ENCODE data around the gene CARNS1.

CARNS1 gene

DNA sequence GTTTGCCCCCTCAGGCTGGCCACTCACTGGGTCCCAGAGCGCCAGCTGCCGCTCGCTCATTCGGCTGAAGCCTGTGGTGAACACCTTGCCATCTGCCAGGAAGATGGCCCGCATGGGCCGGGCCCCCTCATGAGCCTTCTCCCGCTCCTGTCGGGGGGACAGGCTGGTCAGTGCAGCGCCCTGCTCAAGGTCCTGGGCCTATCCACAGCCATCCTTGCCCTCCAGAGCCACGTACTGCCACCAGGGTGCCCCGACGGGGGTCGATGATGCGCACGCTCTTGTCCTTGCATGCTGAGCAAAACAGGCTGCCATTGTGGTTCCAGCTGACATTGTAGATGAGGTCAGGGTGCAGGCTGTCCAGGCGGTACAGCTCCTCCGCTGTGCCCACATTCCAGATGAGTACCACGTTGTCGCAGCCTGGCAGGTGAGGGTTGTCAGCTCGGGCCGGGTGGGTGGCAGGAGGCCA is 25.7 kb downstream of the CARNS1 start:
- DNase-seq (ENCODE audit: low read depth in 2 of 2) = no peak

DNA sequence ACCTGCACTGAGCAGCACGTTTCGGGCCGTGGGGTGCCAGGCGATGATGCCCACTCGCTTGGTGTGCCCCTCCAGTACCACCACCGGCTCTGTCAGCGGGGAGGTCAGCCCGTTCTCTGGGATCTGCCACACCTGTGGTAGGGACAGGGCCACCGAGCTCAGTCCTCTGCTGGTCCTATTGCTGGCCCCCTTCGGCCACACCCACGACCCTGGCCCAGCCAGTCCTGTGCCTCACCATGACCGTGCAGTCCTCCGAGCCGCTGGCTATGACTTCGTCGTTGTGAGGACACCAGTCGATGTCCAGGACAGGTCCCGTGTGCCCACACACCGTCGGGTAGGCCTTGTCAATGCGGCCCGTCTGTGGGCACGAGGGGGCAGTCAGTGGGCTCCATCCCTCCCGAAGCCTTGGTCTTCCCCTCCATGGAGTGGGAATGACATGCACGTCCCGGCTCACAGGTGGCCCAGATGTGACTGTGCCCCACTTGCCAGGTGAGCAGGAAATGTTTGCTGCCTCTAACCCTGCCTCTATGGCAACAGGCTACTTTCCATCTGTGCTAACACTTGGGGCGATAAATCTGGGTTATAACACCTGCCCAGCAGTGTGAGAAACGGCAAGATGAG is 26.4 kb downstream of the CARNS1 start:
- DNase-seq (ENCODE audit: low read depth in 2 of 2) = no peak

DNA sequence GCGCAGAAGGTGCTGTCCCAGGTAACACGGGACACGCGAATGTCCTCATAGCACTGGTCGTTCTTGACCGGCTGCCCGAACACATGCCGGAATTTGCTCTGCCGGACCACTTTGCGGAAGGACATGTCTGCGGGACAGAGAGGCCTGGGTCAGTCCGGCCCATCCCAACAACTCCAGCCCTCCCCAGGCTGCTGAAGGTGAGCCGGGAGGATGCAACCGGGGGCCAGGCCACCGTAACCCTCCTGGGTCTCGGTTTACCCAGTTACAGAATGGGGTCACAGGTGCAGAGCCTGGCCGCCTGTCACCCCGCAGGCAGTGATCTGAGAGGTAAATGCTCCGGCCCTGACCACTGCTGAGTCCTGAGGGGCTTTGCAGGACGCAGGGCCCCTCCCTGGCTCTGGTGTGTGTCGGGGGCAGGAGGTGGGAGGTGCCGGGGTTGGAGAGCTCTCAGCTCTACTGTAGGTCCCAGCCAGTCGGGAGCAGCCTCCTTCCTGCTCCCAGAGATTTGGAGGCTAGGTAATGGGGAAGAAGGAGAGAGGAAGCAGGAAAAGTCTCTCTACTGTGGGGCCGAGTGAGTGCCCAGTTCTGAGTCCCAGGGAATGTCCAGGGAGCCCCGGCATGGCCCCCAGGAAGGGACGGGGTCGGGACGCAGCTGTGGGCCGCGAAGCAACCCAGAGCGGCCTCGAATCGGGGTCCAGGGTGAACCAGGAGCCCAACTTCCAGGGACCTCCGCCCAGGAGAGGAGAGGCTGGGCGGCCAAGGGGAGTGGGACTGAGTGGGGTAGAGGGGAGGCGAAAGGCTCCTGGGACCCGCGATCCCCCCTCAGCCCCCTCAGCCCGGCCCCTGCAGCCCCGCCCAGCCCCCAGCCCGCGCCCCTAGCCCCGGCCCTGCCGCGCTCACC is 27.3 kb downstream of the CARNS1 start:
- no peak for DNase-seq (ENCODE audit: low read depth in 2 of 2)

DNA sequence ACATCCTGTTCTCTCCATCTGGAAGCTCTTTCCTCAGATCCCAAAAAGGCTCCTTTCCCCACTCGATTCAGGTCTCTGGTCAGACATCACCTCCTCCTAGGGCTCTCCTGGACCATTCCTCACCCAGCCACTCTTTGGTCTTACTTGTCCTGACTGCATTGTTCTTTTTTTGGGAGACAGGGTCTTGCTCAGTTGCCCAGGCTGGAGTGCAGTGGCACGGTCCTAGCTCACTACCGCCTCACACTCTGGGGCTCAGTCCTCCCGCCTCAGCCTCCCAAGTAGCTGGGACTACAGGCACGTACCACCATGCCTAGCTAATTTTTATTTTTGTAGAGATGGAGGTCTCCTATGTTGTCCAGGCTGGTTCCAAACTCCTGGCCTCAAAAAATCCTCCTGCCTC is 30.0 kb downstream of the CARNS1 start:
- no peak for DNase-seq (ENCODE audit: low read depth in 2 of 2)

DNA sequence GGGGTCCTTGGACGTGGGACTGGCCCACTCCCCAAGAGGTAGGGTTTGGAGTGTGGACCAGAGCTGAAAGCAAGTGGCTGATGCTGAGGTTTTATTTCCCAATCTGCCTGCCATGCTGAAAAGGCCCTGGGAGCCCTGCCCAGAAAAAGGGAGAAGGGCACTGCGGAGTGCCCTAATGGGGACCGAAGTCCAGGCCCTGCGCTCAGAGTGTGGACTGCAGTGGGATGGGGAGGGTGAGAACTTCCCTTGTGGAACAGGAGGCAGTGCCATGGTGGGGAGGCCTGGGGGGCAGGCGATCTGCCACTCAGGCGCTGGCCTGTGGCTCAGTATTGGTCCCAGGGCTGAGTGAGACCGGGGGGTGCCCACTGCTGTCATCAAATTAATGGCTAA is 32.7 kb downstream of the CARNS1 start:
- DNase-seq (ENCODE audit: low read depth in 2 of 2) = no peak

DNA sequence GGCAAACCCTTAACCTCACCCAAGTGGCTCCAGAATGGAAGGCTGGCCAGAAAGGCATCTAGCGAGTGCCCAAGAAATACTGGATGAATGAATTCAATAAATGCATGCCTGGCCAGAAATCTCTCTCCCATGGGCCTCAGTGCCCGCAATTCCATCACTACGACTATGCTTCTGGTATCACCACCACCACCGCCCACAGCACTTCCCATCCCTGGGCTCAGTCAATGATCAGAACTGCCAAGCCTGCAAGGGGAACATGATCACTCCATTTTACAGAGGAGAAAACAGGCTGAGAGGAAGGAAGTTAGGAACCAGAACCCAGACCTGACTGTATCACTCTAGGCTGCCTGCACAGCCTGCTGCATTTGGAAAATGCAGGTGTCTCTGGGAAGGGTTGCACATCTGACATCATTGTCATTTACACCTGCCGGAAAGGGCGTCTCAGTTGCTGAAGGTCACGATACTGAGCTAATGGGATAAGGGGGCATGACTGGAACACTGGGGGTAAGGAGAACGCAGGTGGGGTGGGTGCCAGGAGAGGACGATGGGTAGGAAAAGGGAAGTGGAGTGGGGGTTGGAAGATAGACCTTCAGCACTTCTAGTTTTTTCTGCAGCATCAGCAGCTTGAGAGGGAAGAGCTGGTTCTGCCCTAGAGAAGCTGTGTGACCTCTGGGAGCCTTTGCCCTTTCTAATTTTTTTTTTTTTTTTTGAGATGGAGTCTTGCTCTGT is 33.8 kb downstream of the CARNS1 start:
- DNase-seq (ENCODE audit: low read depth in 2 of 2) = no peak

DNA sequence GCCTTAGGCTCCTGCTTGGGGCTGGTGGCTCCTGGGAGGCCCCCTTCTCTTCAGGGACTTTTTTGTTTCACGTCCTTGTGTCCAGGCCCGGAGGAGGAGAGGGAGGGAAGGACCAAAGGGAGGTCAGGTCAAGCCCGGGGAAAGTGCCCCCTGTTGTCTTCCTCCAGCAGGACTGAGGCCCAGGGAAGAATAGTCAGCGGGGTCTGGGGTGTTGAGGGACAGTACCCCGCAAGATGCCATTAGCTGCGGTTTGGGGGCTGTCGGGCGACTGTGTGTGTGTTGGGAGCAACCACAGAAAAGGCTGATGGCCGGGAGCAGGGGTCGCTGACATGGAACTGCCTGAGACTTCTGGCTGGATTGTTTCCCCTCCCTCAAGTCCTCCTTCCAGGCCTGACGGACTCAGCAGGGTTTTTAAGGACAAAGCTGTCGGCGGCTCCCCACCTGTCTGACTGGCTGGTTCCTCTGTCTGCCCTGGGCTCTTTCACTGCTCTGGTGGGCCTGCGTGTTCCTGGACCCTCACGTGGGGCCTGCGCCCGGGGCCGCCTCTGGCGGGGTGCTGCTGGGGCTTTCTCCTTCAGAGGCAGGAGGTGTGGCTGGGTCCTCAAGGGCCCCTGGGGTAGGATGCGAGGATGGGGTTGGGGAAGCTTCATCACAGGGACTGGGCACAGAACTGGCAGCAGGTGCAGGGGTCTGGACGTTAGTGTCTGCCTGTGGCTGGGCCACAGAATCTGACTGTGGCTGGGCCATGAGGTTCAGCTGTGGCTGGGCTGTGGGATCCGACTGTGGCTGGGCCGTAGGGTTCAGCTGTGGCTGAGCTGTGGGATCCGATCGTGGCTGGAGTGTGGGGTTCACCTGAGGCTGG is 35.5 kb downstream of the CARNS1 start:
- no peak for DNase-seq (ENCODE audit: low read depth in 2 of 2)

DNA sequence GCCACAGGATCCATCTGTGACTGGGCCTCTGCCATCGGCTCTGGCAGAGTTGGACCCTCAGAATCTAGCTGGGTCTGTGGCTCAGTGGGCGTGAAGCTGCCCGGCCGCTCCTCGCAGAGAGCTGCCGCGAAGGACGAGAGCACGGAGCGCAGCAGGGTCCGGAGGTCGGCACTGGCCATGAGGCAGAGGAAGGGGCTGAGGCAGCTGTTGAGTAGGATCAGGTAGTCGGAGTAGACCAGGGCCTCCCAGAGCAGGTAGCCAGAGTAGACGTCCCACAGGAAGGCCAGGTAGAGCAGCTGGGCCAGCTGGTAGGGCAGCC is 36.1 kb downstream of the CARNS1 start:
- DNase-seq (ENCODE audit: low read depth in 2 of 2) = no peak

DNA sequence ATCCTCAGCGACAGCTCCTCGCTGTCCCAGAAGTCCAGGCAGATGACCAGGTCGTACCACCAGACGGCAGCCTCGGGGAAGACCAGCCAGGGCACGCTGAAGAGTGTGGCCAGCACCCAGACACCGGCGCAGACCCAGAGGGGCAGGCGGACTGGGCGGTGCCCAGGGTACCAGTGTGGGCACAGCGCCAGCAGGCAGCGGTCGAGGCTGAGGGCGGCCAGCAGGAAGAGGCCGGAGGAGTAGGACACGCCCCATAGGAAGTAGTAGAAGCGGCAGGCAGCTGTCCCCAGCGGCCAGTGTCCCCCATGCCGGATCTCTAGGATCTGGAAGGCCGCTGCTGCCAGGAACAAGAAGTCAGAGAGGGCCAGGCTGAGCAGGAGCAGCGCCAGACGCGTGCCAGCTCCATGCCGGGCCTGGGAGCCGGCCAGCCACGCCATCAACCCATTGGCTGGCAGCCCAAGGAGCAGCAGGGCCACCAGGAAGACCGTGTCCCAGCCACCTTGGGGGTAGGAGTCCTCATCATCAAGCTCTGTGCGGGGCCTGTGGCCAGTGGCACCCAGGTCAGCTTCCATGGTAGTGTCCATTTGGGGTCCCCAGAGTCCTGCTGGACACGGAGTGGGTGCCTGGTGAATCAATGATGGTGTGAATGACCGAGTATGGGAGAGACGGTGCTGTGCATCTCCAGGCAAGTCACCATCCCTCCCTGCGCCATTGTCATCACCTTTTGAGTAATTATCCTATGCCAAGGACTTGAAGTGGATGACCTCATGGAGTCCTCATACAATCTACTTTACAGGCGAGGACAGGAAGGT is 36.9 kb downstream of the CARNS1 start, which contains the start of gene GPR152:
Gene GPR152 (minus strand): TSS at position 589 of the 812 bp plus-strand sequence. CDS start 5 bp downstream, at position 584.
- no peak for DNase-seq (ENCODE audit: low read depth in 2 of 2)

DNA sequence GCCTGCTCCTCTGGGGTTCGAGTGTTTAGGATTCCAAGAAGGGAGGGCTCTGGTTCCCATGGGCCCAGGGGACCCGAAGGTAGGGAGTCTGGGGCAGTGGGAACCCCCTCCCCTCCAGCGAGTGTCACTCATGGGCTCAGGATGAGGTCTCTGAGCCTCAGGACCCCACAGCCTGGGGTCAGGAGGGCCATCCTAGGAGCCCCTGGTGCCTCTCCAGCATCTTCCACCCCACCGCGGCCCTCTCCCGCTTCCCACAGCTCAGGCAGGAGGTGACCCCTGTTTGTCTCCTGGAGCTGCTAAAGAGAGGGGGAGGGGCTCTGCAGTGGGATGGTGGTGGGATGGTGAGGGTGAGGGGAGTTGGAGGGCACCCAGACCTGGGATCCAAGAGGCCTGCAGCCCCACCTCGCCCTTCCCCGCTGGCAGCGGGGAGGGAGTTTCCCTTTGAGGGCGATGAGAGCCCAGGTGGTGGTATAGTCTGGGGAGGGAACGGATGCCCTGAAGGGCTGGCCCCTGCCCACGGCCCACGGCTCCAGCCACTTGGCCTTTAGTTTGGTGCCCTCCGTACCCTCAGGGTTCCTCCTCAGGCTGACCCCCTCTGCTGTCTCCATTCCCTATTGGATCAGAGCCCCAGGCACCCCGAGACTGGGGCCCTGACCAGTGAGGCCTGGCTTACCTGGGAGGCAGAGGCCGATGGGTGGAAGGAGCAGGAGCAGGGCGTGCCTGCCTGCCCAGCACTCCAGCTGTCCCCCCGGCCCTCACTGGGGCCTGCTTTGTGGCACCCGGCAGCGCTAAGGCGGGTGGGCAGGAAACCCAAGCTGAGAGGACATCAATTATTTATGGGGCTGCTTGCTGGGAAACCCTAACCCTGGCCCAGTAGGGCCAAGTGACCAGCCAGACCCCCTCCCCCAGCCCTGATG is 38.6 kb downstream of the CARNS1 start:
- DNase-seq (ENCODE audit: low read depth in 2 of 2) = no peak

DNA sequence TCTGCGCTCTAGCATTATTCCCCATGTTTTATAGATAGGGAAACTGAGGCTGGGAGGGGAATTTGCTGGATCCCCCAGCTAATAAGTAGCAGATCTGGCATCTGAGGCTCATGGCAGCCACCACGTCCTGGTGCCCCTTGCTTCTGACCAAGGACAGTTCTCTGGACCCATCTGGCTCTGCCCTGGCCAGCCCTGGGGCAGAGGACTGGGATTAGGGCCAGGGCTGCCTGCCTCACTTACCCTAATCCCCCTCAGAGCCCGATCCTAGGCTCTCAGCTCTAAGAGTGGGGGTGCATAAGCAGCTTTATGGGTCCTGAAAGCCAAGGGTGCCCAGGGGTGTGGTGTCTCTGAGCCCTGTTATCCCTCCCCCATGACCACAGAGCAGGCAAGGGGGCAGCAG is 39.6 kb downstream of the CARNS1 start, which contains the start of gene CABP4:
Gene CABP4 (plus strand): TSS at position 301 of the 400 bp plus-strand sequence. CDS start 70 bp downstream, at position 371.
- DNase-seq (ENCODE audit: low read depth in 2 of 2) = no peak

DNA sequence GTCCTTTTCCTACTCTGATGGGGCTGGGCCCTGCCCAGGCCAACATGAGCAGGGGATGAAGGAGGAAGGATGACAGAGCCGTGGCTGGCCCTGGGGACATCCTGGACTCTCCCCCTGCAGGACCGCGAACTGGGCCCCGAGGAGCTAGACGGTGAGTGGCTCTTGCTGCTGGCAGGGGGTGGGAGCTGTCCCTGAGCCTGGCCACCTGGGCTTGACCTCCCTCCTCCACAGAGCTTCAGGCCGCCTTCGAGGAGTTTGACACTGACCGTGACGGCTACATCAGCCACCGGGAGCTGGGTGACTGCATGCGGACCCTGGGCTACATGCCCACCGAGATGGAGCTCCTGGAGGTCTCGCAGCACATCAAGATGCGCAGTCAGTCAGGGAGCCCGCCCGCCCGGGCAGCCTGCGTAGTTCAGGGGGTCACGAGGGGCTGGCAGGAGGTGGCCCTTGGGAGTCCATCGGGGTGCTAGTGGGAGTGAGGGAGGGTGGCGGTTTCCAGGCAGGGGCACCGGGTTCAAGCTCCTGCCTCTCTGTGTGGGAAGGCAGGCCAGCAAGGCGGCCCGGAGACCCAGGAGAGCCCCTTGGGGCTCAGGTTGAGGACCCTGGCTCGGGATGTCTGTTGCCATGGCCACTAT is 40.7 kb downstream of the CARNS1 start:
- no peak for DNase-seq (ENCODE audit: low read depth in 2 of 2)

DNA sequence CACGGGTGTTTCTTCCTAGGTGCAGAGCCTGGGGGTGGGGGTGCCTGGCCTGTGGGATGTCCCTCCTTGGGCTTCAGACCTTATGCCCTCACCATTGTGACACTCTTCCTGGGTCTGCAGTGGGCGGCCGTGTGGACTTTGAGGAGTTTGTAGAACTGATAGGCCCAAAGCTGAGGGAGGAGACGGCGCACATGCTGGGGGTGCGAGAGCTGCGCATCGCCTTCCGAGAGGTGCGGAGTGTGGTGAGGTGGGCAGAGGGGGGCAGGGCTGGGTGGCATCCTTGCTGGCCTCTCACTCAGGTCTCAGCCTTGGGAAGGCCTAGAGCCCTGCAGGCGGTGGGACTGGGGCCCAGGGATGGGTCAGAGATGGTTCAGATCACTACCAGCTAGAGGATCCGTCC is 42.0 kb downstream of the CARNS1 start:
- no peak for DNase-seq (ENCODE audit: low read depth in 2 of 2)

DNA sequence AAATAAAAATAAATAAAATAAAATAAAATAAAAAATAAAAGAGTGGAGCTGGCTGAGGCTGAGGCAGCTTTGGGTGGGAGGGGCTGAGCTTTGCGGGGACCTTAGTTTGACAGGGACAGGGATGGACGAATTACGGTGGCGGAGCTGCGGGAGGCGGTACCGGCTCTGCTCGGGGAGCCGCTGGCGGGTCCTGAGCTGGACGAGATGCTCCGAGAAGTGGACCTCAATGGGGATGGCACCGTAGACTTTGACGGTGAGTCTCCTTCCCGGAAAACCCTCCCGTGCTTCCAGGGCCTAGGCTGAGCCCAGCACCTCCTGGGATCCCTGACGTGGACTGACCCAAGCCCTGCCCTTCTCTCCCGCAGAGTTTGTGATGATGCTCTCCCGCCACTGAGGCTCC is 42.8 kb downstream of the CARNS1 start:
- DNase-seq (ENCODE audit: low read depth in 2 of 2) = no peak

DNA sequence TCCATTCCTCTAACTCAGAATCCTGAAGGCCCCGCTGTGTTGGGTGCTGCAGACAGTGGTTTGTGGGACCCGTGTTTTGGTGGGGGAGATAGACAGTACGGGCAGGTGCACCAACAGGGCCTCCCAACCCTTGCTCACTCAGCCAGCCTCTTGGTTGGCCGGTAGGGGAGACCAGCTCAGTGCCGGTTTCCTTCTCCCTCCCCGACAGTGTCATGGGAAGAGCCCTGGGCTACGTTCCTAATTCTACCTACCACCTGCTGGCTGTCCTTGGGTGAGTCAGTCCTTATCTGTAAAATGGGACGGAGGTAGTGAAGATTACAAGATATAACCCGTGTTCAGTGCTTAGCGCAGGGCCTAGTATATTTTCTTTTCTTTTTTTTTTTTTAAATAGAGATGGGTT is 47.7 kb downstream of the CARNS1 start:
- no peak for DNase-seq (ENCODE audit: low read depth in 2 of 2)

DNA sequence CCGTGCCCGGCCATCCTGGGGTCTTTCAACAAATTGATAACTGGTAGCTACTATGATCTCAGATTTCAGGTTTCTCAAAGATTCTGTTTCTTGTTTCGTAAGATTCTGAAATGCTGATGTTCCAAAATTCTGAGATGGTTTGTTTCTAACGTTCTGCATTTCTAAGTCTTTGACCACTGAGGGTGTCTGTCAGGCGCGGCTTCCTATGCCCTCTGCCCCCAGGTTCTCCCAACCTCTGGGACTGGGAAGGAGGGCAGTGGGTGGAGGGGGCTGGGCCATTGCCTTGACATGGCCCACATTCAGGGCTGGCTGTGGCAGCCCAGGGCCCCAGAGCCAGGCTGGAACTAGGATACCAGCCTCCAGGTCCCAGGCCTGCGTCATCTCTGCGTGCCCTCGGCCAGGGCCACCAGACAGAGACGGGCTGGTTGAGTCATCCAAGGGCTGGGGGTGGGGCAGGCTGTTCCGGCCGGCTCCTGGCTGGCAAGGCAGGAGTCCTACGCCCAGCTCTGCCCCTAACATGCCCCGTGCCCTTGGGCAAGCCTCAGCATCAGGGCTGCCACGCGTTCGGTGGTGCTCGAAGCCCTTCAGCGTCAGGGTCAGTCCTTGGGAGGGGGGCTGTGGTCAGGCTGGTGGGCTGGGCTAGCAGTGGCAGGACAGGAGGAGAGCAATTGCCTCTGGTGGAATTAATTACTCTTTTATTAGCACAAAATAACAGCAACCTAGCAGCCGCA is 48.4 kb downstream of the CARNS1 start:
- DNase-seq (ENCODE audit: low read depth in 2 of 2) = no peak

DNA sequence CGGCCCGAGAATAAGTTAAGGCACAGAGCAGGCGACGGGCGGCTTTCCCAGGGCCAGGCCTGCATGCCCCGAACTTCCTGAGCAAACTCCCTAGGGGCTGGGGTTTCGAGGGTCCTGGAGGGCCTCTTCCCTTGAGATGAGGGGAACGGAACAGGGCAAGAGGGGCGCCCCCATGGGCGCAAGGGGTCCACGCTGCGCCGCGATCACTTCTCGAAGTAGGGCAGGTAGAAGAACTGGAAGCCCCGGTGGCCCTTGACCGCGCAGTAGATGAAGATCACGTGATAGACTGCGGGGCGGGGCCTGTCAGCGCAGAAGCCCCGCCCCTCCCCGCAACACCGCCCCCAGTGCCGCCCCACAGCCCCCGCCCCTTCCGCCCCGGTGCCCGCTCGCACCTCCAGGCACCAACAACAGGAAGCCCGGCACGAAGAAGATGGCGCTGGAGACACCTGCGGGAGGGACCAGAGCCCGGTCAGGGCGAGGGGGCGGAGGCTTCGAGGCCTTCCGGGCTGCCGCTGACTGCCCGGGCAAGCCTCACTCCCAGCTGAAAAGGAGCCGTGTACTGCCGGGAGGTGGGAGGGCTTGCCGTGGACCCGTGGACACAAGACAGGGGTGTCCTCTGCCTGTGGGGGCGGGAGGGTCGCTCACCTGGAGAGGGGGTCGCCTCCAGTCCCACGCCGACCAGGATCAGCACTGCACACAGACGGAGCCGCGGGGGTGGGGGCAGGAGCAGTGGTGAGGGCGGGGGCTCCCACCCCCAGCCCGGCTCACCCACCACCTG is 49.1 kb downstream of the CARNS1 start:
- peak; percentile 83 to 88 for DNase-seq (ENCODE audit: low read depth in 2 of 2)

DNA sequence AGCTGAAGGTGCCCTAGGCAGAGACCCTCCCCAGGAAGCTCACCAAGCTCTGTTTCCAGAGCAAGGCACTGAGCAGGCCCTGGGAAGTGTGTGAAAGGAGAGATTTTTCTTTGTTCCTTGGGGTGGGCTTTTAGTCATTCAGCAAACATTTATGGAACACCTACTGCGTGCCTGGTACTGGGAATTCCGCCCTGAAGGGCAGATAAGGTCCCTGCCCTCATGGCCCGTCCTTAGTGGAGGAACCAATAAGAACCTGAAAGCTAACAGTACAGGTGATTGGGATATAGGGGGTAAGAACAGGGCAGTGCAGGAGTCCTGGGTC is 49.7 kb downstream of the CARNS1 start:
- no peak for DNase-seq (ENCODE audit: low read depth in 2 of 2)
